HPDE6-E6E7 (cell line): Measurements from ENCODE around the gene PARP1.
"Not testable (repeated sequence)": the region's sequence is repeated elsewhere in the genome, so short reads cannot be mapped to it uniquely, and the experiment has no call there.

Source experiments
- DNase-seq: peaks from one replicate; pipeline ENCODE4 v3.0.0; 2011; ENCODE audit warnings: missing footprints; ENCODE audit errors: extremely low spot score

The PARP1 gene

DNA sequence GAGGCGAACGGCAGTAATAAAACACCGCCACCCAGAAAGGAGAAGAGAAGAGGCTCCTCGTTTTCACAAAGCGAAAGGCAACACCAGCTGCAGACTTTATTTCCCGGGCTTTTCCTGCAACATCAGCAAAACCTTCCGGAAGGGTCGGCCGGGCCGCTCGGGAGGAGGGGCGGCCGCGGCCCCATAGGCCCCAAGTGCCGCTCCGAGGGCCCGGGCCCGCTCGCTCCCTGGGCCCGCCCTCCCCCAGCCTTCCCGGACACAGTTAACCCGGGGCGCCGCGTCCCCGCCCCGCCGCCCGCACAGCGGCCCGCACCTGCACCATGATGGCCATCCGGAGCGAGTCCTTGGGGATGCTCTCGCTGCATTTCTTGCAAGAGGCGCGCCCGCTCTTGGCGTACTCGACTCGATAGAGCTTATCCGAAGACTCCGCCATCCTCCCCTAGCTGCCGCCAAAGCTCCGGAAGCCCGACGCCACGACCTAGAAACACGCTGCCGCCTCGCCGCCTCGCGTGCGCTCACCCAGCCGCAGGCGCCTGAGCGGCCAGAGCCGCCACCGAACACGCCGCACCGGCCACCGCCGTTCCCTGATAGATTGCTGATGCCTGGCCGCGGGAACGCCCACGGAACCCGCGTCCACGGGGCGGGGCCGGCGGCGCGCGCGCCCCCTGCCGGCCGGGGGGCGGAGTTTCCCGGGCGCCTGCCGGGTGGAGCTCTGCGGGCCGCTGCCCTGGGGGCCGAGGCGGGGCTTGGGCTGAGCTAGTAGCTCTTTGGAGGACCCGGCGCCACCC lies at the start of gene PARP1:
Gene PARP1 (minus strand): TSS at position 597 of the 788 bp plus-strand sequence. CDS start 164 bp downstream, at position 433.
- peak; percentile 86 for DNase-seq

- DNase-seq = no peak
Observed at GRCh38 chr1:226457307-226457712, 49.4 kb upstream of the PARP1 start.

- DNase-seq = no peak
Observed at GRCh38 chr1:226455843-226456242, 48.0 kb upstream of the PARP1 start.

DNA sequence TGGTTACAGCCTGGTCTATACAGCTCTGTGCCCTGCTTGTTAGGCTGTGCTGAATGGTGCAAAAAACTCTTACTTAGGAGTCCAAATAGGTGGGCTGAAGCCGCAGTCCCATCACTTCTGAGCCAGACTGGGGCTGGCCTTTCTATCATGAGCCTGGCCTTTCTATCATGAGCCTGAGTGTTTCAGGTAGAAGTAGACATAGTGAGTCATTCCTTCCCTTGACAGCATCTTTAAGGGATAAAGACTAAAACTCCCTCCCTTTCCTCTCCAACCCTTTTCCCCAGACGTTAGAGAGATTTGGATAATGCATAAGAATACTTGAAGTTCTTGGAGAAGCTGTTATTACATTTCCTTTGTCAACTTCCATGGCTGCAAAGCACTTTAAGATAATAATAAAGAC lies 46.5 kb upstream of the PARP1 start:
- no peak for DNase-seq

GRCh38 chr1:226453015-226453704 lies 45.3 kb upstream of the PARP1 start:
- no peak for DNase-seq

- no peak for DNase-seq
Observed at GRCh38 chr1:226450688-226451087, 42.8 kb upstream of the PARP1 start.

DNA sequence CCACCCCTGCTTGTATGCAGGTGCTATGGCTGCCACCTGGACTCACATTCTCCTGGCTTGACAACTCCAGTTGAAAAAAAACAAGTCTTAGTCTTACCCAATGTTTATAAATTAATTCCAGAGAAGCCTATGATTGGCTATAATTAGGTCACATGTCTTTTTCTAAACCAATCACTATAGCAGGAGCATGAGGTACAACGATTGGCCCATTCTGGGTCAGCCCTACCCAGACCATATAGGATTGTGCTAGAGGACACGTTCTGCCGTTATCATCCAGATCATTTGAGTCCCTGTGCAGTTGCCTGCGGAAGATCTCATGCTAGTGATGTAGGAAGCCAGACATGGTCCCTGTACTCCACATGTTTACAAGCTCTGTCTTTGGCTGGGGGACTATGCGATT lies 41.9 kb upstream of the PARP1 start:
- DNase-seq = no peak

DNA sequence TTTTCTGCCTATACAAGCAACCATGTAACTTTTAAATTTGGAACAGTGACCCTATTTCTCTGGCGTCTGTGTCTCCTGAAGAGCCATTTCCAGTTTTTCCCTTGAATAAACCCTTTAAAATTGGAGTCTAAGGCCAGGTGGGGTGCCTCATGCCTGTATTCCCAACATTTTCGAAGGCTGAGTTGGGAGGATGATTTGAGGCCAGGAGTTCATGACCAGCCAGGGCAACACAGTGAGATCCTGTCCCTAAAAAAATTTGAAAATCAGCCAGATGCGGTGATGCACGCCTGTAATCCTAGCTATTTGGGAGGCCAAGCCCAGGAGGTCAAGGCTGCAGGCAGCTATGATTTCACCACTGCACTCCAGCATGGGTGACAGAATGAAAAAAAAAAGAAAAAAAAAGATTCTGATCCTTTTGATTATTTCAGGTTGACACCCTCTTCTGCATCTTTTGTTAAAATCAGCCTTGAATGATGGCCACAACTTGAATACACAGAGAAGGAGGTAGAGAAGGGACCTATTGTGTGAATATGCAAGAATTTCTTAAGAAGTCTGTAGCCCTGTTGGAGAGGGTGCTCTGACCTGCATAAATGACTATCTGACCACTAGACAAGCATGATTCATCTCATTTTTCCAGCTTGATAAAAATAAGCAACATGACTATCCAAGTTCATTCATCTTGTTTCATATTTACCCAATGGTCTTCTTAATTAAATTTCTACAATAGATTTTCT lies 40.2 kb upstream of the PARP1 start:
- DNase-seq = no peak

DNA sequence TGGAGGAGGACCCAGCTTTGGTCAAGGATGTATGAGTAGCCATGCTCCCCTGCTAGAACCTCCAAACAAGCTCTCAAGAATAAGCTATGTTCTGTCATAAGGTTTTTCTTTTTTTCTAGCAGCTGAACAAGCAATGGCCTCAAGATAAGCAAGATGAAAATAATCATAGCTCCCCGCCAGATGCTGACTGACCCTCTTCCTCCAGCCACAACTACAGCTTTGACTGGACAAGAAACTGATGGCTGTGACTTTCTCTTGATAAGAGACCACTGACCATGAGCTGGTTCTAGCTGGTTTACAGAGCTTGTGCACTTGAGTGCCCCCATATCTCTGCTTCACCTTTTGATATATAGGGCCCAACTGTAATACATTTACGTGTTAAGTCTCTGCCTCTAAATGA lies 38.2 kb upstream of the PARP1 start:
- no peak for DNase-seq

GRCh38 chr1:226444901-226445300 lies 37.0 kb upstream of the PARP1 start:
- no peak for DNase-seq

DNA sequence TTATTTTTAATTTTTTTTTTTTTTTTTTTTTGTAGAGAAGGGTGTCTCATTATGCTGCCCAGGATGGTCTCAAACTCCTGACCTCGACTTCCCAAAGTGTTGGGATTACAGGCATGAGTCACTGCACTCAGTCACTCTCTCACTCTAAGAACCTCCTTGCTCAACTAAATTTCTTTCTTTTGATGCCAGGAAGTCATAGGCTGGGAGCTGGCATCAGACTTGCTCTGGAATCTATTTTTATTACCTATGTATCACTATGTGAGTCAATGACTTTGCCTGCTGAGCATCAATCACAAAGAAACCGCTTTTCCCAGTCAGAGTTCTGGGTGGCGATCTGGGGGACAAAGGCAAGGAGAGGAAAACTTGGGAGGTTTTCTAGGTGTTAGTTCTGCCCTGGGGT lies 35.5 kb upstream of the PARP1 start:
- no peak for DNase-seq

GRCh38 chr1:226443033-226443432 lies 35.1 kb upstream of the PARP1 start:
- no peak for DNase-seq

- no peak for DNase-seq
Observed at GRCh38 chr1:226441629-226442028, 33.7 kb upstream of the PARP1 start.

GRCh38 chr1:226440512-226440911 lies 32.6 kb upstream of the PARP1 start:
- no peak for DNase-seq

- DNase-seq = no peak
Observed at GRCh38 chr1:226438007-226438406, 30.1 kb upstream of the PARP1 start.

- DNase-seq = no peak
Observed at GRCh38 chr1:226436855-226437491, 29.1 kb upstream of the PARP1 start.

- no peak for DNase-seq
Observed at GRCh38 chr1:226436472-226436854, 28.6 kb upstream of the PARP1 start.

GRCh38 chr1:226433341-226433720 lies 25.4 kb upstream of the PARP1 start:
- DNase-seq = no peak

DNA sequence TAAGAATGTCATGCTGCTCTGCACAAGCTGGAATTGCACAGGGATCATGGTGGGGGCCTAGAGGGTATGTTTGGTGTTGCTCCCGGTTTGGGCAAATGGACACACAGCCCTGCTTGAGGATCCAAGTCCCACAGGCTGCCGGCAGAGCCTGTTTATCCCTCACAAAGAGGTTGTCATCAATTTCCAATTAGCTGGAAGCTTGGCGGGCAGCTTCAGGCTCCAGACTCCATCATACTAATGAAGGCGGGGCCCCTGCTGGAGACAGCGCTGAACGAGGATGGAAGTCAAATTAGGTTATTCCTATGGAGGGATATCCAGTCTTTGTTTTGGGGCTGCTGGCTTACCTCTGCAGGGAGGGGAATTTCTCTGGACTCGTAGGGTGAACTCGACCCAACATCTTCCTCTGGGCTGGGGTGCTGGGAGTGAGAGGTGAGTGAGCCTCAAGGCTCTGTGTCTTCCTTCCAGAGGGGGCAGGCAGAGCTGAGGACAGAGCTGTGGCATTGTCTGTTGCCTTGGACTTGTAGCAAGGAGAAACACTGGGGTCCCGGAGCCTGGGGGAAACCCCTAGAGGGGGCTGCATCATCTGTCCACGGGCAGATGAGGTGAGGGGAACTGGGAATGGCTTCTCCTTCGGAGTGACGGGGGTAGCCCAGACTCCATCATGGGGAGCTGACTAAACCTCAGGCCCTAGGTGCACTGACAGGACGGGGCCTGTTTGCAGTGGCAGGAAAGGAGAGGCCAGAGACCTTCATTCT lies 24.9 kb upstream of the PARP1 start:
- no peak for DNase-seq

DNA sequence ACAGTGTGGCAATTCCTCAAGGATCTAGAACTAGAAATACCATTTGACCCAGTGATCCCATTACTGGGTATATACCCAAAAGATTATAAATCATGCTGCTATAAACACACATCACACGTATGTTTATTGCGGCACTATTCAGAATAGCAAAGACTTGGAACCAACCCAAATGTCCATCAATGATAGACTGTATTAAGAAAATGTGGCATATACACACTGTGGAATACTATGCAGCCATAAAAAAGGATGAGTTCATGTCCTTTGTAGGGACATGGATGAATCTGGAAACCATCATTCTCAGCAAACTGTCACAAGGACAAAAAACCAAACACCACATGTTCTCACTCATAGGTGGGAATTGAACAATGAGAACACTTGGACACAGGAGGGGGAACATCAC lies 24.0 kb upstream of the PARP1 start:
- not testable (repeated sequence) for DNase-seq
